CD4-positive, alpha-beta T cell treated with Interleukin-21 for 1 hour (primary cell): ENCODE measurements around the gene NRG2.

Source experiments
- DNase-seq: peaks from one replicate; pipeline ENCODE4 v3.0.0-alpha.2; 2020

The NRG2 gene

GRCh38 chr5:139926797-139927503 lies 116.1 kb downstream of the NRG2 start:
- no peak for DNase-seq

GRCh38 chr5:139925650-139926640 lies 117.2 kb downstream of the NRG2 start:
- DNase-seq, result peak; percentile 37

- no peak for DNase-seq
These were observed 117.9 kb downstream of the NRG2 start for GRCh38 chr5:139925216-139925562.

GRCh38 chr5:139924294-139925215 lies 118.5 kb downstream of the NRG2 start:
- DNase-seq, result no peak

GRCh38 chr5:139919308-139919707 lies 123.8 kb downstream of the NRG2 start:
- DNase-seq, result no peak

GRCh38 chr5:139915834-139916233 lies 127.3 kb downstream of the NRG2 start:
- no peak for DNase-seq

GRCh38 chr5:139915266-139915665 lies 127.8 kb downstream of the NRG2 start:
- DNase-seq, result no peak

- no peak for DNase-seq
These were observed 128.8 kb downstream of the NRG2 start for GRCh38 chr5:139914218-139914807.

GRCh38 chr5:139912804-139913203 lies 130.3 kb downstream of the NRG2 start:
- no peak for DNase-seq

GRCh38 chr5:139912158-139912557 lies 130.9 kb downstream of the NRG2 start:
- no peak for DNase-seq

GRCh38 chr5:139911425-139912120 lies 131.5 kb downstream of the NRG2 start:
- no peak for DNase-seq

GRCh38 chr5:139910901-139911300 lies 132.2 kb downstream of the NRG2 start:
- no peak for DNase-seq

GRCh38 chr5:139910036-139910435 lies 133.1 kb downstream of the NRG2 start:
- DNase-seq, result no peak

GRCh38 chr5:139908749-139909148 lies 134.3 kb downstream of the NRG2 start:
- DNase-seq, result no peak

- DNase-seq, result no peak
These were observed 136.4 kb downstream of the NRG2 start for GRCh38 chr5:139906661-139907060.

- no peak for DNase-seq
These were observed 138.1 kb downstream of the NRG2 start for GRCh38 chr5:139904816-139905661.

GRCh38 chr5:139904566-139904815 lies 138.6 kb downstream of the NRG2 start:
- no peak for DNase-seq

- no peak for DNase-seq
These were observed 139.1 kb downstream of the NRG2 start for GRCh38 chr5:139903795-139904565.

GRCh38 chr5:139903450-139903794 lies 139.7 kb downstream of the NRG2 start:
- no peak for DNase-seq

GRCh38 chr5:139901986-139902385 lies 141.1 kb downstream of the NRG2 start:
- DNase-seq, result no peak

- no peak for DNase-seq
These were observed 141.9 kb downstream of the NRG2 start for GRCh38 chr5:139901251-139901575.
